ENCODE measurements around the gene ARHGAP30.

The ARHGAP30 gene

DNA sequence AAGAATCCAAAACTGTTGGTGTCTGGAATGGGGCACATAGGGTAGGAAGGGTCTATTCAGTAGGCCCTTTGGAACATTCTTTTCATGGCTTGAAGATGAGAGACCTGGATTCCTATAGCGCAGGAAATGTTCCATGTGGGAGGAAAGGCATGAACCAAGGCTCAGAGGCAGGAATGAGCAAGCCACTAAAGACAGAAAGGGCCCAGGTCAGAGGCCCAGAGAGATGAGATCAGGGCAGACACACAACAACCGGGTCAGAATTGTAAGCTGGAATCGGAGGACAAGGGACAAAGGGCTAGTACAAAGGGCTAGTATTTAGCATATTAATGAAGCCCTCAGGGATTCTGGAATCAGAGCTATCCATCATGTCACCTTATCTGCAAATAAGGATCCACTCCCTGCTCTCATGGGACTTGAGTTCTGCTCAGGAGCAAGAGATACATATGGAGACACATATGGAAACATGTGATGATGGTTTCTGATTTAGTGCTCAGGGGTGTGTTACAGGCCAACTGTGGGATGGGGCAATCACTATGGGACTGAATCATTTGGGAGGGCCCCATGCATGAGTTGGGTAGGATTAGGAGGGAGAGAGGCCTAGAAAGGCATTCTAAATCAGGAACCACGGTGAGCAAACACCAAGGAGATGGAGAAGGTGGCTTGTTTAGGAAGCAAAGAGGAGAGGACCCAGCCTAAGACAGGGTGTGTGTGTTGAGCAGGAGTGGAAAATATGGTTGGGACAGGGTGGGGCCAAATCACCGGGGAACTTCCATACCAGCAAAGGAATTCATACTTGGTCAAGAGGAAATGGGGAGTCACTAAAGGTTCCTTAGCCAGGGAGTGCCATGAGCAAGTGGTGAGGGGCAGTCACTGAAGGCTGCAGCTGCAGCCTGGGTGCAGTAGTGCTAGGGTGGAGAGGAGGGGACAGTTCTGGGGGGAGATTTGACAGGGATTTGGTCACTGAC, 11.0 kb upstream of the ARHGAP30 start:
- Histone ChIP-seq H3K4me1 (ENCODE audit: insufficient read depth, low read length, poor library complexity, severe bottlenecking) (no peaks in the 10 kb centered on the region), H3F3A (ENCODE audit: low read depth) (no peaks in the 10 kb centered on the region), H3K9ac (ENCODE audit: low read depth, low read length, poor library complexity, severe bottlenecking) (no peak overlapping the region), H3K4me3 (ENCODE audit: low read length, poor library complexity, severe bottlenecking) (no peak overlapping the region), H3K36me3 (ENCODE audit: insufficient read depth, low read length) (no peaks in the 10 kb centered on the region), H3K9me3 (ENCODE audit: insufficient read depth, low read depth, low read length) (no peaks in the 10 kb centered on the region), H3K4me2 (ENCODE audit: low read depth, low read length, poor library complexity, severe bottlenecking) (no peak overlapping the region), H3K27me3 (ENCODE audit: insufficient read depth, low read length, poor library complexity, severe bottlenecking) (no peaks in the 10 kb centered on the region), H2AFZ (ENCODE audit: low read length) (no peak overlapping the region), H3K9me2 (replicated peaks; ENCODE audit: low read depth, low read length) (no peaks in the 10 kb centered on the region), H4K20me1 (ENCODE audit: insufficient read depth, low read length, poor library complexity, severe bottlenecking) (no peaks in the 10 kb centered on the region), H3K79me2 (ENCODE audit: insufficient read depth, low read length) (no peaks in the 10 kb centered on the region)
- no peak for TF ChIP-seq EZH2phosphoT487 (IDR thresholded peaks at IDR 0.05; ENCODE audit: borderline replicate concordance)
- TF ChIP-seq, protein P1, sequence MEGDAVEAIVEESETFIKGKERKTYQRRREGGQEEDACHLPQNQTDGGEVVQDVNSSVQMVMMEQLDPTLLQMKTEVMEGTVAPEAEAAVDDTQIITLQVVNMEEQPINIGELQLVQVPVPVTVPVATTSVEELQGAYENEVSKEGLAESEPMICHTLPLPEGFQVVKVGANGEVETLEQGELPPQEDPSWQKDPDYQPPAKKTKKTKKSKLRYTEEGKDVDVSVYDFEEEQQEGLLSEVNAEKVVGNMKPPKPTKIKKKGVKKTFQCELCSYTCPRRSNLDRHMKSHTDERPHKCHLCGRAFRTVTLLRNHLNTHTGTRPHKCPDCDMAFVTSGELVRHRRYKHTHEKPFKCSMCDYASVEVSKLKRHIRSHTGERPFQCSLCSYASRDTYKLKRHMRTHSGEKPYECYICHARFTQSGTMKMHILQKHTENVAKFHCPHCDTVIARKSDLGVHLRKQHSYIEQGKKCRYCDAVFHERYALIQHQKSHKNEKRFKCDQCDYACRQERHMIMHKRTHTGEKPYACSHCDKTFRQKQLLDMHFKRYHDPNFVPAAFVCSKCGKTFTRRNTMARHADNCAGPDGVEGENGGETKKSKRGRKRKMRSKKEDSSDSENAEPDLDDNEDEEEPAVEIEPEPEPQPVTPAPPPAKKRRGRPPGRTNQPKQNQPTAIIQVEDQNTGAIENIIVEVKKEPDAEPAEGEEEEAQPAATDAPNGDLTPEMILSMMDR (conservative IDR thresholded peaks at IDR 0.05; ENCODE audit: low read length), result no peak

DNA sequence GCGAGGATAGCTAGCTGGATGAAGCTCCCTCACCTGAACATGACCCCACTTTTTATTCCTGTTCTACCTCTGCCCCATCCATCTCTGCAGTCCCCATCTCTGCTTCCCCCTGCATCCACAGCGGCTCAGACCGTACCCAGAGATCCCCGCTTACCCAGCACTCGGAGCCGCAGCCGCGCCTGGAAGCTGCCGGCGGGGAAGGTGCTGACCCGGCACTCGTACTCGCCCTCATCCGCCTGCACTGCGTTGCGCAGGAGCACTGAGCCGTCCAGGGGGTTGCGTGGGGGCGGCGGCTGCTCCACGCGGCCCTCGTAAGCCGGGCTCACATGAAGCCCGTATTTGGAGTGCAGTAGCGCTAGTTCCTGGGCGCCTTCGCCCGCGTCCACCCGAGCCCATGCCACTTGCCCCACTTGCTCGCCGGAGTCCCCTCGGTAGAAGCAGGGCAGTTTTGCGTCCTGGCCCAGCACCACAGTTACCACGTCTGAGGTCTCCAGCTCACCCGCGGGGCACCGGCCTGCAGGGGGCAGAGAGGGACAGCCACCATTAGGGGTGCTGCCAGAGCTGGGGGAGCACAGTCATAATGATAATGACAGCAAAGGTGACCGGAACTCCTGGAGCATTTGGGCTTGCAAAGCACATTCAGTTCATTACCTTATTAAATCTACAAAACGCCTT, 9.9 kb upstream of the ARHGAP30 start:
- Histone ChIP-seq H3K4me2 (ENCODE audit: low read depth, low read length, poor library complexity, severe bottlenecking) (no peak overlapping the region), H3K9me3 (ENCODE audit: insufficient read depth, low read depth, low read length) (no peaks in the 10 kb centered on the region), H3F3A (ENCODE audit: low read depth) (no peaks in the 10 kb centered on the region), H3K36me3 (ENCODE audit: insufficient read depth, low read length) (no peaks in the 10 kb centered on the region), H3K9ac (ENCODE audit: low read depth, low read length, poor library complexity, severe bottlenecking) (no peak overlapping the region), H3K4me3 (ENCODE audit: low read length, poor library complexity, severe bottlenecking) (no peak overlapping the region), H3K27me3 (ENCODE audit: insufficient read depth, low read length, poor library complexity, severe bottlenecking) (no peaks in the 10 kb centered on the region), H3K79me2 (ENCODE audit: insufficient read depth, low read length) (no peaks in the 10 kb centered on the region), H3K9me2 (replicated peaks; ENCODE audit: low read depth, low read length) (no peaks in the 10 kb centered on the region), H3K4me1 (ENCODE audit: insufficient read depth, low read length, poor library complexity, severe bottlenecking) (no peaks in the 10 kb centered on the region), H4K20me1 (ENCODE audit: insufficient read depth, low read length, poor library complexity, severe bottlenecking) (no peaks in the 10 kb centered on the region), H2AFZ (ENCODE audit: low read length) (no peak overlapping the region)
- TF ChIP-seq, protein P1 (conservative IDR thresholded peaks at IDR 0.05; ENCODE audit: low read length), result no peak; the same call in 1 of the 2 replicates
- TF ChIP-seq EZH2phosphoT487 (IDR thresholded peaks at IDR 0.05; ENCODE audit: borderline replicate concordance), result no peak

DNA sequence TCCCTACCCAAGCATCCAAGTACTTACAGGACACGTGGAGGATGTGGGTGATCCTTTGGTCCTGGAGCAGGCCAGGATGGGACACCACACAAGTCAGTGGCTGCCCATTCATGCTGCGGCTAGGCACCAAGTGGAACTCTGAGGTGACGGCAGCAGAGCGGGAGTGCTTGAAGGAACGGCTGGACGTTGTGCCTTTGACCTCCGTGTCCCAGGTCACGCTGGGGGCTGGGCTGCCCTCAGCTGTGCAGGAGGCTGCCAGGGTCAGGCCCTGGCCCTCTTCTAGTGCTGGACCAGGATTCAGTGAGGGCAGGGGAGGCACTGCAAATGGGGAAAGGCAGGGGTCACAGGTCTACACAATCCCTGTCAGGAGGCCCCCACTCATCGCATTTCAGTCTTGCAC, 7.7 kb upstream of the ARHGAP30 start:
- Histone ChIP-seq H3F3A (ENCODE audit: low read depth) (no peaks in the 10 kb centered on the region), H3K9me3 (ENCODE audit: insufficient read depth, low read depth, low read length) (no peaks in the 10 kb centered on the region), H3K4me2 (ENCODE audit: low read depth, low read length, poor library complexity, severe bottlenecking) (no peak overlapping the region), H3K27me3 (ENCODE audit: insufficient read depth, low read length, poor library complexity, severe bottlenecking) (no peaks in the 10 kb centered on the region), H3K9ac (ENCODE audit: low read depth, low read length, poor library complexity, severe bottlenecking) (no peak overlapping the region), H3K79me2 (ENCODE audit: insufficient read depth, low read length) (no peaks in the 10 kb centered on the region), H3K36me3 (ENCODE audit: insufficient read depth, low read length) (no peaks in the 10 kb centered on the region), H3K4me3 (ENCODE audit: low read length, poor library complexity, severe bottlenecking) (no peak overlapping the region), H4K20me1 (ENCODE audit: insufficient read depth, low read length, poor library complexity, severe bottlenecking) (no peaks in the 10 kb centered on the region), H3K9me2 (replicated peaks; ENCODE audit: low read depth, low read length) (no peaks in the 10 kb centered on the region), H3K4me1 (ENCODE audit: insufficient read depth, low read length, poor library complexity, severe bottlenecking) (peaks cover 12% of the 10 kb centered on the region), H2AFZ (ENCODE audit: low read length) (no peak overlapping the region)
- TF ChIP-seq, protein P1 (conservative IDR thresholded peaks at IDR 0.05; ENCODE audit: low read length), result no peak
- TF ChIP-seq EZH2phosphoT487 (IDR thresholded peaks at IDR 0.05; ENCODE audit: borderline replicate concordance), result no peak

All from Loucy (cell line).